ENCODE data around the gene ARMC9.

ARMC9 gene

GRCh38 chr2:231187736-231188505, 10.5 kb upstream of the ARMC9 start:
- Histone ChIP-seq H2AK5ac (ENCODE audit: low read depth, low read length) (no peak overlapping the region), H2AFZ (ENCODE audit: low read length) (no peak overlapping the region), H3K4ac (ENCODE audit: low read length) (no peak overlapping the region), H2BK12ac (ENCODE audit: low read length) (no peak overlapping the region), H3K9ac (ENCODE audit: low read depth, low read length, poor library complexity) (no peak overlapping the region), H3K79me1 (ENCODE audit: low read depth, low read length) (no peaks in the 10 kb centered on the region), H2BK120ac (ENCODE audit: low read depth, low read length) (no peak overlapping the region), H2BK15ac (ENCODE audit: low read length) (no peak overlapping the region), H3K9me3 (replicated peaks in 1 of 2; ENCODE audit: control insufficient read depth in 2 of 2, insufficient read depth in 1 of 2, low read depth in 1 of 2, low read length in 2 of 2) (no peaks in the 10 kb centered on the region), H3K27ac (replicated peaks; ENCODE audit: low read length) (no peak overlapping the region), H3K4me2 (ENCODE audit: insufficient read depth, low read length, poor library complexity, severe bottlenecking) (no peak overlapping the region), H3K36me3 (replicated peaks in 1 of 2; ENCODE audit: control insufficient read depth in 2 of 2, insufficient read depth in 2 of 2, low read length in 2 of 2) (no peaks in the 10 kb centered on the region), H3K4me1 (ENCODE audit: control insufficient read depth in 2 of 2, insufficient read depth in 1 of 2, low read depth in 1 of 2, low read length in 2 of 2) (peaks cover 6 to 11% of the 10 kb centered on the region in 2 donors), H3K14ac (ENCODE audit: low read length) (no peak overlapping the region), H4K91ac (ENCODE audit: low read depth, low read length, poor library complexity) (no peak overlapping the region), H2BK5ac (ENCODE audit: low read length) (no peak overlapping the region), H3K23ac (ENCODE audit: low read depth, low read length, poor library complexity) (no peak overlapping the region), H3K18ac (ENCODE audit: low read length) (no peak overlapping the region), H3K27me3 (ENCODE audit: control insufficient read depth in 3 of 3, insufficient read depth in 3 of 3, low read depth in 1 of 3, low read length in 3 of 3) (peaks cover 0 to 5% (median 2%) of the 10 kb centered on the region in 3 experiments), H3K4me3 (ENCODE audit: low read length in 2 of 2) (no peak overlapping the region), H4K8ac (ENCODE audit: low read depth, low read length) (no peak overlapping the region)
- no peak for DNase-seq (ENCODE audit: low spot score)
- no CpG with 5 or more reads among the region's 18 CpGs for WGBS, 2 donors (ENCODE audit: extremely low coverage in 2 of 2, insufficient read length in 2 of 2, insufficient replicate concordance in 1 of 2)

DNA sequence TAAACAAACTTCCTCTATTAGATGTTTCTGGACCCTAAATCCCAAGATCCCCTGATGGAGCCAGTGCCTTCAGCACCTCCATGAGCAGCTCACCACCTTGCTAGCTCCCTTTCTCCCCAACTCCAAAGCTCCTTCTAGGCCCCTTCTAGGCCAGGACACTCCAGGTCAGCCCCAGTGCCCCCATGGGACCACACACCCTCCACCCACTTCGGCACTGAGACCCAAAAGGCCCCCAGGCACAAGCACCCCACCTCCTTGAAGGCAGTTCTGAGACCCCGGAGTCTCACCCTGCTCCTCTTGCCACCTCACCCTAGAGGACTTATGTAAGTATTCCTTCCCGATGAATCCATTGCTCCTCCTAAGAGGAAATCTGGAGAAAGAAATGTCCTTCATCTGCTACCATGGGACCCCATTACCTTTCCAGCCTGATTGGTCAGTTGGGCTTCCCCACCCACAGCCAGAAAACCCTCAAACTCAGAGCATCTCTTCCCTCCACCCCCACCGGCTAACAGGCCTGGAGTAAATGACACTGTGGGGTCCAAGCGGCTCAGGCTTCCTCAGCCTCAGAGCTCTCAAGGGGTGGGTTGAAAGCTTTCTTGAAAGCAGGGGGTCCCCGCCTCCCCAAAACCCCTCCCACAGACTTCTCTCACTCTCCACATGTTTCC, 9.8 kb upstream of the ARMC9 start:
- Histone ChIP-seq H2AK5ac (ENCODE audit: low read depth, low read length) (peak overlapping the region; percentile 67), H2BK12ac (ENCODE audit: low read length) (no peak overlapping the region), H3K23ac (ENCODE audit: low read depth, low read length, poor library complexity) (no peak overlapping the region), H3K27me3 (ENCODE audit: control insufficient read depth in 3 of 3, insufficient read depth in 3 of 3, low read depth in 1 of 3, low read length in 3 of 3) (peaks cover 0 to 5% (median 2%) of the 10 kb centered on the region in 3 experiments), H3K27ac (replicated peaks; ENCODE audit: low read length) (no peak overlapping the region), H3K9me3 (replicated peaks in 1 of 2; ENCODE audit: control insufficient read depth in 2 of 2, insufficient read depth in 1 of 2, low read depth in 1 of 2, low read length in 2 of 2) (no peaks in the 10 kb centered on the region), H2BK15ac (ENCODE audit: low read length) (peak overlapping the region; percentile 83), H3K18ac (ENCODE audit: low read length) (no peak overlapping the region), H3K4me2 (ENCODE audit: insufficient read depth, low read length, poor library complexity, severe bottlenecking) (no peak overlapping the region), H2BK5ac (ENCODE audit: low read length) (no peak overlapping the region), H3K4ac (ENCODE audit: low read length) (no peak overlapping the region), H2BK120ac (ENCODE audit: low read depth, low read length) (no peak overlapping the region), H3K79me1 (ENCODE audit: low read depth, low read length) (no peaks in the 10 kb centered on the region), H3K9ac (ENCODE audit: low read depth, low read length, poor library complexity) (no peak overlapping the region), H4K8ac (ENCODE audit: low read depth, low read length) (no peak overlapping the region), H2AFZ (ENCODE audit: low read length) (peak overlapping the region; percentile 92), H4K91ac (ENCODE audit: low read depth, low read length, poor library complexity) (no peak overlapping the region), H3K36me3 (replicated peaks in 1 of 2; ENCODE audit: control insufficient read depth in 2 of 2, insufficient read depth in 2 of 2, low read length in 2 of 2) (no peaks in the 10 kb centered on the region), H3K14ac (ENCODE audit: low read length) (no peak overlapping the region), H3K4me1 (ENCODE audit: control insufficient read depth in 2 of 2, insufficient read depth in 1 of 2, low read depth in 1 of 2, low read length in 2 of 2) (peaks cover 6 to 11% of the 10 kb centered on the region in 2 donors), H3K4me3 (ENCODE audit: low read length in 2 of 2) (no peak overlapping the region)
- no CpG with 5 or more reads among the region's 6 CpGs for WGBS, 2 donors (ENCODE audit: extremely low coverage in 2 of 2, insufficient read length in 2 of 2, insufficient replicate concordance in 1 of 2)
- DNase-seq (ENCODE audit: low spot score) = no peak

GRCh38 chr2:231189171-231189530, 9.3 kb upstream of the ARMC9 start:
- Histone ChIP-seq H2BK5ac (ENCODE audit: low read length) (no peak overlapping the region), H3K23ac (ENCODE audit: low read depth, low read length, poor library complexity) (no peak overlapping the region), H3K9me3 (replicated peaks in 1 of 2; ENCODE audit: control insufficient read depth in 2 of 2, insufficient read depth in 1 of 2, low read depth in 1 of 2, low read length in 2 of 2) (no peaks in the 10 kb centered on the region), H3K36me3 (replicated peaks in 1 of 2; ENCODE audit: control insufficient read depth in 2 of 2, insufficient read depth in 2 of 2, low read length in 2 of 2) (no peaks in the 10 kb centered on the region), H2AFZ (ENCODE audit: low read length) (peak overlapping the region; percentile 92), H3K4ac (ENCODE audit: low read length) (no peak overlapping the region), H2BK120ac (ENCODE audit: low read depth, low read length) (no peak overlapping the region), H4K91ac (ENCODE audit: low read depth, low read length, poor library complexity) (no peak overlapping the region), H3K14ac (ENCODE audit: low read length) (no peak overlapping the region), H4K8ac (ENCODE audit: low read depth, low read length) (no peak overlapping the region), H3K79me1 (ENCODE audit: low read depth, low read length) (no peaks in the 10 kb centered on the region), H3K27me3 (ENCODE audit: control insufficient read depth in 3 of 3, insufficient read depth in 3 of 3, low read depth in 1 of 3, low read length in 3 of 3) (peaks cover 0 to 5% (median 2%) of the 10 kb centered on the region in 3 experiments), H3K27ac (replicated peaks; ENCODE audit: low read length) (no peak overlapping the region), H2BK12ac (ENCODE audit: low read length) (no peak overlapping the region), H2AK5ac (ENCODE audit: low read depth, low read length) (peak overlapping the region; percentile 67), H3K4me1 (ENCODE audit: control insufficient read depth in 2 of 2, insufficient read depth in 1 of 2, low read depth in 1 of 2, low read length in 2 of 2) (peaks cover 6 to 11% of the 10 kb centered on the region in 2 donors), H2BK15ac (ENCODE audit: low read length) (peak overlapping the region; percentile 83), H3K18ac (ENCODE audit: low read length) (no peak overlapping the region), H3K4me3 (ENCODE audit: low read length in 2 of 2) (no peak overlapping the region), H3K4me2 (ENCODE audit: insufficient read depth, low read length, poor library complexity, severe bottlenecking) (no peak overlapping the region), H3K9ac (ENCODE audit: low read depth, low read length, poor library complexity) (no peak overlapping the region)
- no CpG with 5 or more reads among the region's 8 CpGs for WGBS, 2 donors (ENCODE audit: extremely low coverage in 2 of 2, insufficient read length in 2 of 2, insufficient replicate concordance in 1 of 2)
- DNase-seq (ENCODE audit: low spot score) = no peak
